NB4 (cell line): ENCODE results near the gene LRRIQ1.
"Not testable (repeated sequence)": the region's sequence is repeated elsewhere in the genome, so short reads cannot be mapped to it uniquely, and the experiment has no call there.

Experiments used
- DNase-seq: peaks from one replicate; pipeline ENCODE4 v3.0.0; 2010; ENCODE audit warnings: low read depth
- H3K4me3 ChIP-seq: one replicate; pipeline ENCODE4 v1.5.1; 2011; ENCODE audit warnings: mild to moderate bottlenecking, low read depth, low read length, moderate library complexity
- CTCF ChIP-seq: IDR thresholded peaks from one replicate; pipeline ENCODE4 v1.5.1; 2012; ENCODE audit warnings: low read depth, low read length
- MAX ChIP-seq: IDR thresholded peaks from 2 replicates; pipeline ENCODE4 v1.6.1; 2011; ENCODE audit warnings: low read depth, low read length
- MYC ChIP-seq: IDR thresholded peaks from 2 replicates; pipeline ENCODE4 v1.6.1; 2011; ENCODE audit warnings: low read depth, low read length
- POLR2A ChIP-seq: IDR thresholded peaks from 2 replicates; pipeline ENCODE4 v1.6.1; 2011; ENCODE audit warnings: mild to moderate bottlenecking; ENCODE audit not compliant: insufficient read length; ENCODE audit errors: extremely low read depth

LRRIQ1 gene

GRCh38 chr12:84998341-84998740 is 37.8 kb upstream of the LRRIQ1 start:
- H3K4me3 ChIP-seq = no peak overlapping the region
- no peak for DNase-seq
- TF ChIP-seq POLR2A (no peak), CTCF (no peak), MYC (no peak), MAX (no peak)

GRCh38 chr12:85000729-85001128 is 35.4 kb upstream of the LRRIQ1 start:
- no peak overlapping the region for H3K4me3 ChIP-seq
- TF ChIP-seq MAX (no peak), CTCF (no peak), POLR2A (no peak), MYC (no peak)
- DNase-seq = no peak

- DNase-seq = no peak
- TF ChIP-seq MYC (no peak), MAX (no peak), CTCF (no peak), POLR2A (no peak)
- H3K4me3 ChIP-seq = no peak overlapping the region
These were observed 33.3 kb upstream of the LRRIQ1 start for GRCh38 chr12:85002778-85003296.

- no peak for DNase-seq
- no peak for TF ChIP-seq MYC
- no peak overlapping the region for H3K4me3 ChIP-seq
These were observed 31.9 kb upstream of the LRRIQ1 start for GRCh38 chr12:85004204-85004603.

GRCh38 chr12:85005047-85005446 is 31.1 kb upstream of the LRRIQ1 start:
- not testable (repeated sequence) for H3K4me3 ChIP-seq, DNase-seq

- no peak for TF ChIP-seq MAX
- no peak for TF ChIP-seq POLR2A
- TF ChIP-seq CTCF = no peak
- no peak for TF ChIP-seq MYC
- H3K4me3 ChIP-seq = no peak overlapping the region
- DNase-seq = peak; percentile 11
These were observed 30.5 kb upstream of the LRRIQ1 start for GRCh38 chr12:85005615-85006014.

GRCh38 chr12:85006206-85006605 is 29.9 kb upstream of the LRRIQ1 start:
- DNase-seq = no peak
- no peak overlapping the region for H3K4me3 ChIP-seq
- TF ChIP-seq MAX (no peak), CTCF (no peak), POLR2A (no peak), MYC (no peak)
